GM23338 (cell line): Measurements from ENCODE around the gene TGIF2. TPM values are rescaled to one million over a fixed set of nuclear protein-coding genes. Genes with fewer than 3 reads are reported as not detected.

Experiments used
- CREB1 ChIP-seq: fragments of 250-450 bp; sonication (Bioruptor Pico); IDR thresholded peaks from 2 replicates; pipeline ENCODE4 v1.5.0; 2020; ENCODE audit warnings: low read depth, mild to moderate bottlenecking, moderate library complexity
- EZH2 ChIP-seq: fragments of 200-600 bp; sonication (generic); IDR thresholded peaks from one replicate; pipeline ENCODE4 v1.8.0; 2017; ENCODE audit warnings: antibody characterized with exemption, mild to moderate bottlenecking, low read depth; ENCODE audit not compliant: unreplicated experiment
- POLR2AphosphoS5 ChIP-seq: IDR thresholded peaks from 2 replicates; pipeline ENCODE4 v1.6.1; 2016; ENCODE audit warnings: antibody characterized with exemption, low read depth
- REST ChIP-seq: IDR thresholded peaks from one replicate; pipeline ENCODE4 v1.6.1; 2018; ENCODE audit warnings: antibody characterized with exemption; ENCODE audit not compliant: unreplicated experiment
- STAT1 ChIP-seq: IDR thresholded peaks from one replicate; pipeline ENCODE4 v1.6.1; 2016; ENCODE audit warnings: antibody characterized with exemption; ENCODE audit not compliant: unreplicated experiment
- ZNF114 ChIP-seq: fragments of 250-450 bp; sonication (Bioruptor Pico); IDR thresholded peaks from 2 replicates; pipeline ENCODE4 v1.5.0; 2020; ENCODE audit warnings: mild to moderate bottlenecking, moderate library complexity
- ZNF462 ChIP-seq: fragments of 250-450 bp; sonication (Bioruptor Pico); IDR thresholded peaks from 2 replicates; pipeline ENCODE4 v1.5.0; 2020; ENCODE audit warnings: mild to moderate bottlenecking, moderate library complexity
- polyA plus RNA-seq: library from polyadenylated mRNA; unstranded; fragments of >200 nt; fragmentation: Nextera tagmentation; extraction: Ambion mirVana; gene quantifications from 2 replicates; pipeline ENCODE4 v1.2.1, GENCODE V29; 2016
- total RNA-seq: library from RNA; depleted of rRNA; stranded (reverse); fragments of >200 nt; shearing (Covaris generic); gene quantifications from 2 replicates; pipeline ENCODE4 v1.2.3, GENCODE V29; 2014

TGIF2 gene
- total and polyA plus RNA-seq, 2 experiments from 2014 or later = 47.6 to 63.2 TPM

- TF ChIP-seq ZNF462 (CRISPR knock-in tag) = no peak
- no peak for TF ChIP-seq REST
- no peak for TF ChIP-seq EZH2
- TF ChIP-seq STAT1 = no peak
- TF ChIP-seq ZNF114 = no peak
- TF ChIP-seq CREB1 (CRISPR knock-in tag) = no peak
- no peak for TF ChIP-seq POLR2AphosphoS5
Measured at GRCh38 chr20:36532388-36532787, 41.0 kb upstream of the TGIF2 start (continued).
